ENCODE measurements around the gene C17orf100. TPM values are rescaled to one million over a fixed set of nuclear protein-coding genes. Genes with fewer than 3 reads are reported as not detected.

Gene C17orf100
- total and polyA plus RNA-seq, 2 of the 13 experiments (the other 11 are each of a cell fraction or from before 2014, with no cell fraction given), result 3.6 to 8.7 TPM

GRCh38 chr17:6651354-6651918 lies at the start of gene C17orf100, which contains the start of gene MED31 (continued):
- TF ChIP-seq ZNF777 (CRISPR knock-in tag; IDR thresholded peaks at IDR 0.05) (no peak), ZSCAN30 (CRISPR knock-in tag; IDR thresholded peaks at IDR 0.05) (no peak), SIX4 (CRISPR knock-in tag; IDR thresholded peaks at IDR 0.05) (no peak), MXD4 (CRISPR knock-in tag; IDR thresholded peaks at IDR 0.05) (peak; percentile 62), RXRB (CRISPR knock-in tag; IDR thresholded peaks at IDR 0.05; ENCODE audit: borderline replicate concordance) (peak; percentile 42), SIN3B (IDR thresholded peaks at IDR 0.05; ENCODE audit: low read length) (no peak), ZNF792 (CRISPR knock-in tag; IDR thresholded peaks at IDR 0.05) (no peak), SAFB2 (CRISPR knock-in tag; IDR thresholded peaks at IDR 0.05; ENCODE audit: borderline replicate concordance, low read depth) (no peak), HOXA9 (CRISPR knock-in tag; IDR thresholded peaks at IDR 0.05; ENCODE audit: borderline replicate concordance) (no peak), HDAC6 (IDR thresholded peaks at IDR 0.05; ENCODE audit: low read depth, low read length) (no peak), ADNP (CRISPR knock-in tag; IDR thresholded peaks at IDR 0.05) (no peak), ONECUT2 (CRISPR knock-in tag; IDR thresholded peaks at IDR 0.05) (no peak), HCFC1 (IDR thresholded peaks at IDR 0.05; ENCODE audit: low read depth, low read length) (peak; percentile 52; the same call in 1 of the 2 replicates), MAFG (CRISPR knock-in tag; IDR thresholded peaks at IDR 0.05) (no peak), ZSCAN29 (CRISPR knock-in tag; conservative IDR thresholded peaks at IDR 0.05) (no peak), BORCS8-MEF2B (CRISPR knock-in tag; IDR thresholded peaks at IDR 0.05) (no peak), DPF2 (CRISPR knock-in tag; IDR thresholded peaks at IDR 0.05; ENCODE audit: borderline replicate concordance, low read depth) (no peak), CEBPZ (IDR thresholded peaks at IDR 0.05; ENCODE audit: low read length) (no peak), NFKBIZ (CRISPR knock-in tag; IDR thresholded peaks at IDR 0.05) (no peak), ZBTB7A (CRISPR knock-in tag; IDR thresholded peaks at IDR 0.05) (no peak), HMG20B (CRISPR knock-in tag; conservative IDR thresholded peaks at IDR 0.05) (no peak), PPARG (CRISPR knock-in tag; conservative IDR thresholded peaks at IDR 0.05) (no peak), ZNF329 (CRISPR knock-in tag; IDR thresholded peaks at IDR 0.05; ENCODE audit: low read depth) (peak; percentile 69; the same call in 1 of the 2 replicates), ZNF382 (CRISPR knock-in tag; IDR thresholded peaks at IDR 0.05; ENCODE audit: borderline replicate concordance) (no peak), DMAP1 (CRISPR knock-in tag; IDR thresholded peaks at IDR 0.05) (no peak)
- TF ChIP-seq, protein P1, sequence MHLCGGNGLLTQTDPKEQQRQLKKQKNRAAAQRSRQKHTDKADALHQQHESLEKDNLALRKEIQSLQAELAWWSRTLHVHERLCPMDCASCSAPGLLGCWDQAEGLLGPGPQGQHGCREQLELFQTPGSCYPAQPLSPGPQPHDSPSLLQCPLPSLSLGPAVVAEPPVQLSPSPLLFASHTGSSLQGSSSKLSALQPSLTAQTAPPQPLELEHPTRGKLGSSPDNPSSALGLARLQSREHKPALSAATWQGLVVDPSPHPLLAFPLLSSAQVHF (CRISPR knock-in tag; IDR thresholded peaks at IDR 0.05), result no peak
- TF ChIP-seq, protein P2, sequence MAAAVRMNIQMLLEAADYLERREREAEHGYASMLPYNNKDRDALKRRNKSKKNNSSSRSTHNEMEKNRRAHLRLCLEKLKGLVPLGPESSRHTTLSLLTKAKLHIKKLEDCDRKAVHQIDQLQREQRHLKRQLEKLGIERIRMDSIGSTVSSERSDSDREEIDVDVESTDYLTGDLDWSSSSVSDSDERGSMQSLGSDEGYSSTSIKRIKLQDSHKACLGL (CRISPR knock-in tag; IDR thresholded peaks at IDR 0.05), result no peak
